Heart left ventricle (tissue), 13 donors: ENCODE results near the gene PSMG4.

Experiments used
- CTCF ChIP-seq, 12 donors: fragments of 200-600 bp; sonication (generic) in 4 of 12; IDR thresholded peaks; one replicate each; pipeline versions ENCODE4 v1.5.0 to v1.8.0; 2018 to 2022; ENCODE audit warnings: antibody characterized with exemption in 12 of 12, mild to moderate bottlenecking in 5 of 12
- POLR2A ChIP-seq, 2 donors: fragments of 450-650 bp; IDR thresholded peaks; one replicate each; pipeline ENCODE4 v1.6.1; 2017; ENCODE audit warnings: antibody characterized with exemption in 2 of 2, mild to moderate bottlenecking in 2 of 2, moderate library complexity in 2 of 2
- donor health status: ischemic (EF 13 %, LVEDD 7.1; RV severe dilation, severe dysfunction).
- donor health status: DM: no; HTN: yes; CAD: no.
- donor health status: DM: no; HTN: no; CAD: no.
- donor health status: ischemic (EF 25% LVEDD 6.9; RV normal size, moderate dysfunction).
- donor health status: ischemic (EF 25% LVEDD 5.7; RV mildly dilated, moderate dysfunction).
- donor health status: ischemic (EF 35%, LVEDD 5.7; RV mildly dilated, moderate dysfunction).
- donor health status: nonischemic (EF 11% LVEDD 7.7; RV severe dilation, severe dysfunction).
- donor health status: DM: yes; HTN: yes; CAD: no.
- donor health status: PGD.
- donor health status: ischemic (EF 29% LVEDD 5.4; RV normal size, mild dysfunction).
- donor health status: nonischemic (EF 23%, LVEDD 6.1; RV moderate dilation, normal function).

GRCh38 chr6:3314621-3315467 lies 56.1 kb downstream of the PSMG4 start:
- no peak for TF ChIP-seq POLR2A (IDR thresholded peaks at IDR 0.05)
- TF ChIP-seq CTCF (IDR thresholded peaks at IDR 0.05): no peak
